Urinary bladder (tissue), 4 donors: ENCODE data around the gene TMEM269. TPM values are rescaled to one million over a fixed set of nuclear protein-coding genes. Genes with fewer than 3 reads are reported as not detected.
A peak's percentile ranks its signal among the peaks of the same experiment; 100 is the strongest.

Source experiments
- DNase-seq: peaks from one replicate; pipeline ENCODE4 v3.0.0-alpha.2; 2015; ENCODE audit errors: extremely low spot score
- H3K27ac ChIP-seq: one replicate; pipeline ENCODE4 v1.5.1; 2013; ENCODE audit warnings: low read depth, mild to moderate bottlenecking, moderate library complexity
- H3K36me3 ChIP-seq: one replicate; pipeline ENCODE4 v1.6.1; 2013; ENCODE audit warnings: mild to moderate bottlenecking, moderate library complexity; ENCODE audit not compliant: insufficient read depth
- H3K4me1 ChIP-seq: one replicate; pipeline ENCODE4 v1.6.1; 2013; ENCODE audit warnings: mild to moderate bottlenecking, moderate library complexity; ENCODE audit not compliant: insufficient read depth
- H3K4me3 ChIP-seq: one replicate; pipeline ENCODE4 v1.5.1; 2013; ENCODE audit warnings: low read depth, low read length
- WGBS: extraction: QIAGEN DNeasy Blood & Tissue Kit; methylation state at CpG from one replicate; pipeline ENCODE4 v1.1.7; 2013; 5-methylcytosine and 5-hydroxymethylcytosine counted together
- polyA plus RNA-seq: library from polyadenylated mRNA; stranded (reverse); fragments of 200-250 nt; gene quantifications from one replicate; pipeline ENCODE4 v1.2.3, GENCODE V29; 2013
- total RNA-seq: library from RNA; depleted of rRNA; stranded (reverse); fragments of >200 nt; gene quantifications from one replicate; pipeline ENCODE4 v1.2.3, GENCODE V29; 2014
- donor health status: healthy with polysubstance abuse.
- donor health status: healthy.

Gene TMEM269, protein sequence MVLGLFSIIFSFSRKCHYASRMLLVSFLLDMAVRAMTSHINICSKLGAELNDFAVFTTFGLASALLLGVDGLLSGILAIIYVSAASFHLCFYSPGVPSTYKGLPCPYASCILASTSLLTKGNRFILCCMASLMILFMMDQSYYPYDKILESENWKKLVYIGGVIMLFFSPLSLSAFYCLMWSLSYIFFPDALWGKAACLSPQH
- total RNA-seq, result not detected
- polyA plus RNA-seq, result 0.05 TPM

DNA sequence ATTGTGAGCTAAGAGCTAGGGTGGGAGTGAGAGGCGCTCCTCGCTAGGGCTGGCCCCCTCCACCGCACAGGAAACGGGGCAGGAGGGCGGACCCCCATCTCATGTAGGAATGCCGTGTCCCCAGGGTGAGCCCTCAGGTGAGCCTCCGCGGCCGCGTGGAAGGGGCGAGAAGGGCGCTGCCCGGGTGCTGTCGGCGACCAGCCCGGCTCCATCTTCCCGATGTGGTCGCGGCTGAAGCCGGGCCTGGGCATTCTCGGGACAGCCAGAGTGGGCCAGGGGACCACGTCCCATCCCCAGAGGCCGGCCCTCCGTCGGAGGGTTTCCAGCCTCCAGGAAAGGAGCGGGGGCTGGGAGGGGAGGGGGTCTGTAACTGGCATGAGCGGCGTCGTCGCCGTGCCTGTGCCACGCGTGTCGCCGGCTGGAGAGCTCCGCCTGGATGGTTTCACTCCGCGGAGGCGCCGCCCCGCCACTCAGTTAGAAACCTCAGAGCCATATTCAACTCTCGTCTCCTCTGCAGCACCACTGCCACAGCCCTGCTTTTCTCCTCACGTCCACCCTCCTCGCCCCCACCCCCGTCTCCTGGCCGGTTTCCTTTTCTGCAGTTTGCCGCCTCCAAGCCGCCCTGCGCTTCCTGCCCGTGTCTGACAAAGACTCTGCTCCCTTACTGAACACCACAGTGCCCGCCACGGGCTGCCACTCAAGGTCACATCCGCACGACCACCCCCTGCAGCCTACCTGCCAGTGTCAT, at the start of gene TMEM269:
Gene TMEM269 (plus strand): TSS at position 46 of the 748 bp plus-strand sequence. CDS start 4,903 bp downstream, outside the sequence.
- no peak within 1 kb of the TSS for H3K27ac ChIP-seq

DNA sequence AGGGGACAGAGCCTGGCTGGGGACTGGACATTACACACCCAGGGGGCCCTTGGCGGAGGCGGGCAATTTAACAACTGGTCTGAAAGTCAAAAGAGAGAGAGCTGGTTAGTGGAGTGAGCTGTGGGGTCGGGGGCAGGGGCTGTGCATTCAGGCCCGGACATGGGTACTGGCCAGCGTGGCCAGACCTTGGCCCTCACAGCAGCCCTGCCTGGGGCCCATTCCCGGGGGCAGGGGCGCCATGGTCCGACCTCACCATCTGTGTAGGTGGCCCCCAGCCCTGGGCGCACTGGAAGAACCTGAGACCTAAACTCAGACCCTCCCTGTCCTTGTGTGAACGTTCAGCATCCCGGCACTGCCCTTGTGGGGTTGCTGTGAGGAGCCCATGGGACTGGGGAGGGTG, 49.7 kb upstream of the TMEM269 start:
- H3K36me3 ChIP-seq, result no peaks in the 10 kb centered on the region
- no peaks in the 10 kb centered on the region for H3K4me1 ChIP-seq
- H3K4me3 ChIP-seq, result no peak overlapping the region
- no peak overlapping the region for H3K27ac ChIP-seq
- WGBS, result 88% methylated on average over 11 of the region's 11 CpGs
- no peak for DNase-seq

More for the DNA sequence above, at the start of gene TMEM269:
- H3K36me3 ChIP-seq, result no peaks in the 10 kb centered on the region
- peak within 1 kb of the TSS; percentile 28 for H3K4me3 ChIP-seq
- 9% methylated on average over 54 of the region's 54 CpGs for WGBS
- H3K4me1 ChIP-seq, result no peaks in the 10 kb centered on the region
- DNase-seq, result no peak

DNA sequence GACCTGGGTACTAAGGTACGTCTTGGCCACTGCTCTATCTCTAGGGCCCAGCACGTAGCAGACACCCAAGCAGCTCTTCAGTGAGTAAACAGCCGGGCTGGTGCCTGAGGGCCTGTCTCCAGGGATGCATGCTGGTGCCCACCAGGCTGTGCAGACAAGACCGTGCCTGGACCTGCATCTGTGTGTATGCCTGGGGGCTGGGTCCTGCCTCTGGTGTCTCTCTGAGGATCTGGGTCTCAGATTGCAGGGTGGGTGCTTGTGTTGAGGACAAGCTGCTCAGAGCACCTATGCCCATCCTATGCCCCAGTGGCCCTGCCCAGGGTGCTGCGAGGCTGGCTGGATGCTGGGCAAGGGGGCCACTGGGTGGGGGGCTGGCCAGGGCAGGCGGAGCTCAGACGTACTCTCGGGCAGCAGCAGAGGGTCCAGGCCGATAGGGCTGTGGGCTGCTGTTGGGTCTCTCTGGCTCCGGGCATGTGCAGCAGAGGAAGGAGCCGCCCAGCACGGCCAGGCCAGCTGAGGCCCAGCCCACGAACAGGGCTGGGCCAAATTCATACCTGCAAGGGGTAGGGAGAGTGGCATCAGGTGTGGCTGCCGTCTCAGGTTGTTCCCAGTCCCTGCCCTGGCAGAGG, 49.2 kb upstream of the TMEM269 start:
- no peak overlapping the region for H3K4me3 ChIP-seq
- H3K36me3 ChIP-seq, result no peaks in the 10 kb centered on the region
- no peak overlapping the region for H3K27ac ChIP-seq
- peak; percentile 32 for DNase-seq
- H3K4me1 ChIP-seq, result no peaks in the 10 kb centered on the region
- 88% methylated on average over 14 of the region's 14 CpGs for WGBS

DNA sequence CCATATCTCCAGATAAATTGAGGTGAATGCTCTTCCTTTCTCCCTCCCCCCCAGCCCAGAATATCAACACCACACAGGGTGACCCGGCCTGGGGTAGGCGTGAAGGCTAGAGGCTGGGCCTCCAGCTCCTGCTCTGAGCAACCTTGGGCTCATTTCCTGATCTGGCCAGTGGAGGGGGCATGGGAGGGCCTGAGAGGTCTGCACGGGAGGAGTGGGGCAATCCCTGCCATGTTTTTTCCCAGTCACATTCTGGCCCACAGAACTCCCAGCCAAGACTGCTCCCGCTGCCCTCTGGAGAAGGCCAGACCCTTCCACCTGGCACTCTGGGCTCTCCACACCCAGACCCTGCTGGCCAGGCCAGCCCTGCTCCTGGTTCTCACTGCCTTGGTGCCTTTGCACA, 48.6 kb upstream of the TMEM269 start:
- Histone ChIP-seq H3K27ac (no peak overlapping the region), H3K4me1 (no peaks in the 10 kb centered on the region), H3K4me3 (no peak overlapping the region), H3K36me3 (no peaks in the 10 kb centered on the region)
- no peak for DNase-seq
- 59% methylated on average over 4 of the region's 4 CpGs for WGBS

DNA sequence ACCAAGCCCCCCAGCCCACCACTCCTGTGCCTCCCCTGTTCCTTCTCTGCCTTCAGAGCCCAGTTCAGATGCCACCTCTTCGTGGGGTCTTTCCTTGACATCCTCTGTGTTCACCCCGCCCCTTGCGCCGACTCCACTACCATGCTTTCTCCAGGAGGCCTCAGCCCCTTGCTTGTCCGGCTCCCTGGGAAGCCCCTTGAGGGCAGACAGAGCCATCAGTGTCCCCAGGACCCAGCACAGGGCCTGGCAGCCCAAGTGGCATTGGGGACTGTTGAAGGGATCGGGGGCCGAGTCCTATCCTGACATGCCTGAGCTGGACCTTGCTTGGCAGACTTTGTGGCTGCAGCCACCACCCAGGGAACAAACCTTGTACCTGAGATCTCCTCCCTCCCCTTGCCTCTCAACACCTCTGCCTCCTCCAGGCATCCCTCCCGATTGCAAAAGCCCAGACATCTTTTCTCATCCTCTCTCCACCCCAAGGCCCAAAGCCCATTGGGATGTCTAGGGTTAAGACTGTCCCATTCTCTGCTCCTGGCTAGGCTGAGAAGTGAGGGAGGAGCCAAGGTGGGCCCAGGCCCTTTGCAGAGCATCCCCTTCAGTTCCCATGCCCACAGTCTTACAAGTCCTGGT, 48.1 kb upstream of the TMEM269 start:
- Histone ChIP-seq H3K27ac (no peak overlapping the region), H3K36me3 (no peaks in the 10 kb centered on the region), H3K4me1 (no peaks in the 10 kb centered on the region), H3K4me3 (no peak overlapping the region)
- 81% methylated on average over 8 of the region's 8 CpGs for WGBS
- no peak for DNase-seq

DNA sequence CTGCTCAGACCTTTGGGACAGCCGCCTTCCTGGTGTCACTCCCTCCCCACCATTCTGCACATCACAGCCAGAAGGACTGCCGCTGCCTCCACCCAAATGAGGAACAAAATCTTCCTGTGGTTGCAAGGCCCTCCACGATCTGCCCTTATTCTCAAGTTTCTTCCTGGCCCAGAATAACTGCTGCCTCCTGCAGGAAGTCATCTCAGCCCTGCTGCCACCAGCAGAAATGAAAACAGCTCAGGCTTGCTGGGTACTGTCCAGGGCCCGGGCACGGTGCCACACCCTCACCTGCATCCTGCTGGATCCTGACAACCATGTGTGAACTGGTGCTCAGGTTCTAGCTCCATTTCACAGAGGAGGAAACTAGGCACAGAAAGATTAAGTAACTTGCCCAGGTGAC, 47.5 kb upstream of the TMEM269 start:
- Histone ChIP-seq H3K36me3 (no peaks in the 10 kb centered on the region), H3K27ac (no peak overlapping the region), H3K4me1 (no peaks in the 10 kb centered on the region), H3K4me3 (no peak overlapping the region)
- 58% methylated on average over 5 of the region's 5 CpGs for WGBS
- DNase-seq, result no peak

DNA sequence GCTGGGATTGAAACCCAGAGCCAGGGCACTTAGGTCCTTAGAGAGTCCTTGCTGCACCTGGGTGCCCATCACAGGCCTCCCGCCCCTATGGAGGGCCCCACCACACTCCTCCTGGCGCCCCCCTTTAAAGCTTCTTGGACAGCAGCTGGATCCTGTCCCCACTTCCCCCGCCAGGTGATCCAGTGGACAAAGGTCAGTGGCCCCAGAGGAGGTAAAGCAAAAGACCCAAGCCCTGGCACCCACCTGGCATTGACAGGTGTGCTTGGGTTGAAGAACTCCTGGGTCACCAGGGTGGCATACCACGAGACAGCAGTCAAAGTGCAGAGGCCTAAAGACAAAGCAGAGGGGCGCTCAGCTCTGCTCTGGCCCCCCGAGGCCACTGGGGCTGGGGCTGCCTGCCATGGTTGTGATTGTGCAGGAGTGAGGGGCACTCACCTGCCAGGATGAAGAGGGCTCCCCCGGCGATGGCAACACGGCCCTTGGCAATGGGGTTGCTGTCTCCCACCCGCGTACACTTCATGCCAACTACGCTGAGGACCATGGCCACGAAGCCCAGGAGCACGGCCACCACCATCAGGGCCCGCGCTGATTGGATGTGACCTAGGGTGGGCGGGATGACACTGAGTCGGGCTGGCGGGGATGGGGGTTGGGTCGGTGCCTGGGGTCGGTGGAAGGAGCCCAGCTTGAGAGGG, 46.7 kb upstream of the TMEM269 start:
- no peaks in the 10 kb centered on the region for H3K36me3 ChIP-seq
- no peak overlapping the region for H3K4me3 ChIP-seq
- DNase-seq, result no peak
- 88% methylated on average over 21 of the region's 21 CpGs for WGBS
- no peaks in the 10 kb centered on the region for H3K4me1 ChIP-seq
- H3K27ac ChIP-seq, result no peak overlapping the region

DNA sequence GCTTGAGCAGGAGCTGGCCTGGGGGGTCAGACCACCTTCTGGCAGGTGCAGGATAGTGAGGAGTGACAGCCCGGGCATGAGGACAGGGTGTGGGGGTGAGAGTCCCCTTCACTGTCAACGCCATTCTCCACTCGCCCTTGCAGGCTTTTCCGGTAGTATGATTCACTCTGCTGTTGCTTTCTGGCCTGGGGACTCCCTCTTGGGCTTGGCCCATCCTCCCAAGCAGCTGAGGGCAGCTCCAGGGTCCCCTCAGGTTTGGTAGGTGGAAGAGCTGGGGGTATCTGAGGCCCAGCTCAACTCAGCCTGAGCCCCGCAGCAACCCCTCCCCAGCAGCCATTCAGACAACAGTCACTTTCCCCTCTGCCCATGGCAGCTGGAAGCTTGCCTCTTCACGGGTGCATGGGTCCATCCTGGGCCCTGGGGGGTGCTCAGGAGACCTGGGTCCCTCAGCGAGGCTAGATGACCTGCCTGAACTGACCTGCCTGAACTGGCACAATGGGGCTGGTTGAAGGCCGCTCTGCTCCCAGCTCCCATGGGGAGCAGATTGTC, 46.0 kb upstream of the TMEM269 start:
- no peak overlapping the region for H3K4me3 ChIP-seq
- WGBS, result 82% methylated on average over 8 of the region's 8 CpGs
- DNase-seq, result no peak
- H3K36me3 ChIP-seq, result no peaks in the 10 kb centered on the region
- no peaks in the 10 kb centered on the region for H3K4me1 ChIP-seq
- no peak overlapping the region for H3K27ac ChIP-seq

DNA sequence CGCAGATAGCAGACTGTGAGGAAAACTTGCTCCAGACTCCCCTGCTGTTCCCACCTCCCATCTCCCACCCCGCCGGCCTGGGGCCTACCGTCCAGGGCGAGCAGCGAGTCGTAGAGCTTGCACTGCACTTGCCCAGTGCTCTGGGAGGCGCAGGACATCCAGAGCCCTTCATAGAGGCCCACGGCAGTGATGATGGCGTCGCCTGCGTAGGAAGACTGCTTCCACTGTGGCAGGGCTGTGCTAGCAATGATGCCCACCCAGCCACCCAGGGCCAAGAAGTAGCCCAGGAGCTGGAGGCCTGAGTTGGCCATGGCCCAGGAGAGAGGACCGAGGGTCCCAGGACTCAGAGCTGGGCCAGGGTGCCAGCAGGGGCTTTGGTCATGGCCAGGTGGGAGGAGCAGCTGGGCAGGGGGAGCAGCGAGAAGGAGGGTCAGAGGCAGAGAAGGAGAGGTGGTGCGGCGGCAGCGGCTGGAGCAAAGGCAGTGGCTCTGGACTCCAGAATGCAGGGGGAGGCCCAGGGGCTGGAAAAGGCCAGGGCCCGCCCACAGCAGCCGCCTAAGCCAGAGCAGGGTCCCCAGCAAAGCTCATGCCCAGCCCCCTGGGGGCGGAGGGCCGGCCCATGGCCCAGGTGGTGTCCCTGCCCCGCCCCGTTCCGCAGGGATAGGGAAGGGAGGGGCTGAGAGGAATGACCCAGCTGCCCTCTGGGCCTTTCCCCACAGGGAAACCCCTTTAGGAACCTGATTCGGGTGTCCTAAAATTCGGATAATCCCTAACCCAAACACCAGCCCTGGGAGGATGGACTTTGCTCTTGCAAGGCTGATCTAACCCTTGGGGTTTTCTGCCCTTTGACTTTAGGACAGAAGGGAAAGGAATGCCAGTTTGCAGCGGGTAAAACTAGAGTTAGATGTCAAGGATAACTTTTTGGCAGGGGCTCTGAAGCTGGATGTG, 44.8 kb upstream of the TMEM269 start, which contains the start of gene CLDN19:
Gene CLDN19 (minus strand): TSS at position 484 of the 948 bp plus-strand sequence. CDS start 173 bp downstream, at position 311.
- no peak for DNase-seq
- WGBS, result 65% methylated on average over 27 of the region's 27 CpGs
- Histone ChIP-seq H3K4me1 (no peaks in the 10 kb centered on the region), H3K27ac (no peak within 1 kb of the TSS), H3K36me3 (no peaks in the 10 kb centered on the region), H3K4me3 (no peak within 1 kb of the TSS)

DNA sequence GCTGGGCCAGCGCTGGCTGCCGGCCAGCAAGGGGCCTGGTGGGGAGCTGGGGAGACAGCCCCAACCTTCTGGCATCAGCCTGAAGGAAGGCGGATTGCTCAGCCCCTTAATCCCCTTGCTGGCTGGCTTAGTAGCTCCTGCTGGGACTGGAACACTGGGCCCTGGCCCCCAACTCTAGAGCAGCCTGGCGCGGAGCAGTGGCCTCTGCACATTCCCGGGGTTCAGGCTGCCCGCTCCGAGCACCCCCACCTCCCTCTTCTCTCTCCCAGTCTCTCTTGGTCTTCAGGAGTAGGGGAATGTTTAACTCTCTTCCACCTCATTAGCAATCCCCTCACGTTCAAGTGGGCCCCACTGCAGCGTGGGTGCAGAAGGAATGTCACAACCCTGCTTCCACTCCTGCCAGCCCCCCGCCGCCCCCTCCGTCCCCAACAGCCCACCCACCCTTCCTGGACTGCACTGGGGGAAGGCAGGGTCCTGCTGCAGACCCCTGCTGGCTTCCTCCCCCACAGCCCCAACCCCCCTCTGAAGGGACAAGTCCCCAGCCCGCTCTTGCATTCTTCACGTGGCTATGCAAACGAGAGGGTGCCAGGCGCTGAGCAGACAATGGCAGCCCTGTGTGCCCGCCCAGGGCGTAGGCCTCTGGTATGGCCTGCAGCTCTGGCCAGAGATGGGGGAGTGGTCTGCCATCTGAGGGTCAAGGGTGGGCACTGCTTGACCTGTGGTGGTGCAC, 43.8 kb upstream of the TMEM269 start:
- no peaks in the 10 kb centered on the region for H3K36me3 ChIP-seq
- no peaks in the 10 kb centered on the region for H3K4me1 ChIP-seq
- WGBS, result 69% methylated on average over 19 of the region's 19 CpGs
- no peak for DNase-seq
- no peak overlapping the region for H3K27ac ChIP-seq
- no peak overlapping the region for H3K4me3 ChIP-seq

DNA sequence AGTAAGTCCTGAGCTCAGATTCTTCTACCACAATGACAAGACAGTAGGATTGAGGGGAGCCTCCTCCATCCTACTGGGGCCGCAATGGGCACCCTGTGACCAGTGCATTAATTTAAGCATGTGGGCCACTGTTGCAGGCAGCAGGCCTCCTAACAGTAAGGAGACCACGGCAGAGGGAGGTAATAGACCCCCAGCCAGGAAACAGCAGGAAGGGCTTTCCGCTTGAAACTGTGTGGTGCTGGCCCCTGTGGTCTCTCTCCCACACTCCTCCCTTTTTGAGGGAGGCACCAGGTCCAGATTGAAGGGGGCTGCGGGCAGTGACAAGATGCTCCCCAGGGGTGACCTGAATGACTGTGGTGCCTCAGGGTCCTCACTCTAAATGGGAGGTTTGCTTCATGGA, 43.1 kb upstream of the TMEM269 start:
- no peak for DNase-seq
- H3K27ac ChIP-seq, result no peak overlapping the region
- WGBS, result 90% methylated on average over 4 of the region's 4 CpGs
- peaks cover 1% of the 10 kb centered on the region for H3K36me3 ChIP-seq
- no peak overlapping the region for H3K4me3 ChIP-seq
- H3K4me1 ChIP-seq, result no peaks in the 10 kb centered on the region

DNA sequence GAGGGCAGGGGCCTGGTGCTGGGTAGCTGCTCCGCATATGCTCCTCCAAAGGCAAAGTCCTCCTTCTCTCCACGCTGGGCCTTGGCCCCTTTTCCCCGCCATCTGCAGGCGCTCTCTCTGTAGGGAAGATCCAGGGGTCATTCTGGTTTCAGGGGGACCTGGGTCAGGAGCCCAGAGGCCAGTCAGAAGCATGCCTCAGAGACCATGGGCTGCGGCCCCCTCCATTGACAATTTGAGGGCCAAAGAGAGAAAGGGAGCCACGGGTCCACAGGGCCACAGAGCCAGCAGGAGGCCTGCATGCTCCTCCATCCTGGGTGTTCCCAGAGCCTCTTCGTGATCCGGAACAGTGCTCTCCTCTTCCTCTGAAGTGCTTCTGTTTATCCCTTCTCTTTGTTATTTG, 42.6 kb upstream of the TMEM269 start:
- Histone ChIP-seq H3K36me3 (peaks cover 1% of the 10 kb centered on the region), H3K4me1 (no peaks in the 10 kb centered on the region), H3K4me3 (no peak overlapping the region), H3K27ac (no peak overlapping the region)
- WGBS, result 93% methylated on average over 8 of the region's 8 CpGs
- no peak for DNase-seq
